Stimulated activated naive CD8-positive, alpha-beta T cell treated with anti-CD3 and anti-CD28 coated beads, Interleukin-15, amount 100 ng/mL, for 72 hours (primary cell): ENCODE data around the gene R3HDM2.

Source experiments
- ATAC-seq: fragments of 150-1000 bp; cut with Tn5 transposase; 2 replicates; pipeline ENCODE4 v1.10.0; 2021; ENCODE audit warnings: mild to moderate bottlenecking, moderate library complexity
- DNase-seq, 2 donors: peaks; one replicate each; pipeline ENCODE4 v3.0.0; 2021 to 2022
- H3K27ac Mint-ChIP-seq, 2 donors: one replicate each; pipeline ENCODE4 v1.8.0; 2022; ENCODE audit warnings: mild to moderate bottlenecking in 2 of 2, mixed read lengths in 2 of 2, moderate library complexity in 2 of 2
- H3K27me3 Mint-ChIP-seq: one replicate; pipeline ENCODE4 v1.8.0; 2022; ENCODE audit warnings: mixed read lengths
- H3K4me1 Mint-ChIP-seq: one replicate; pipeline ENCODE4 v1.8.0; 2022; ENCODE audit warnings: mild to moderate bottlenecking, mixed read lengths
- H3K4me3 Mint-ChIP-seq, 2 donors: one replicate each; pipeline ENCODE4 v1.8.0; 2022; ENCODE audit warnings: mild to moderate bottlenecking in 2 of 2, mixed read lengths in 2 of 2, moderate library complexity in 1 of 2
- H3K9me3 Mint-ChIP-seq, 2 donors: one replicate each; pipeline ENCODE4 v1.8.0; 2022; ENCODE audit warnings: mixed read lengths in 2 of 2

Gene R3HDM2

DNA sequence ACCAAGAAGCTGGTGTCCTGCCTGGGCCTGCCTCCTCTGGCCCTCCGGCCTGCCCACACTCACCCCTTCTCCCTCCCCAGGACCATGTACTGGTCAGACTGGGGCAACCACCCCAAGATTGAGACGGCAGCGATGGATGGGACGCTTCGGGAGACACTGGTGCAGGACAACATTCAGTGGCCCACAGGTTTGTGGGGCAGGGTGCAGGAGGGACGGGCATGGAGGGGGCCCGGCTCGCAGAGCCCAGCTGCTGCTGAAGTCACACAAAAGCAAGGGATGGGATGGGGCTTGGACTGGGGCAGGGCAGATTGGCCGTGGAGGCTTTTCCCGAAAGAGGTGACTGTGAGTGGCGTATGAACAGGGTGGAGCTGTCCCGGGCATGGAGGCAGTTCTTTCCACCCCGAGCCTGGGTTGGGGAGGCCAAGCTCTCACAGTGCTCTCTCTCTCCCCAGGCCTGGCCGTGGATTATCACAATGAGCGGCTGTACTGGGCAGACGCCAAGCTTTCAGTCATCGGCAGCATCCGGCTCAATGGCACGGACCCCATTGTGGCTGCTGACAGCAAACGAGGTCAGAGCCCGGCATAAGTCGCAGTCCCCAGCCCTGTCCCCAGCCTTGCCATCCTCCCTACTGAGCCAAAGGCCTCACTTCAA is 222.1 kb downstream of the R3HDM2 start:
- H3K4me3 Mint-ChIP-seq, result no peak overlapping the region
- no peak overlapping the region for H3K27ac Mint-ChIP-seq
- no peaks in the 10 kb centered on the region for H3K9me3 Mint-ChIP-seq
- ATAC-seq, result no peak
- H3K27me3 Mint-ChIP-seq, result peaks cover 8% of the 10 kb centered on the region
- H3K4me1 Mint-ChIP-seq, result peaks cover 8% of the 10 kb centered on the region
- DNase-seq, result no peak

DNA sequence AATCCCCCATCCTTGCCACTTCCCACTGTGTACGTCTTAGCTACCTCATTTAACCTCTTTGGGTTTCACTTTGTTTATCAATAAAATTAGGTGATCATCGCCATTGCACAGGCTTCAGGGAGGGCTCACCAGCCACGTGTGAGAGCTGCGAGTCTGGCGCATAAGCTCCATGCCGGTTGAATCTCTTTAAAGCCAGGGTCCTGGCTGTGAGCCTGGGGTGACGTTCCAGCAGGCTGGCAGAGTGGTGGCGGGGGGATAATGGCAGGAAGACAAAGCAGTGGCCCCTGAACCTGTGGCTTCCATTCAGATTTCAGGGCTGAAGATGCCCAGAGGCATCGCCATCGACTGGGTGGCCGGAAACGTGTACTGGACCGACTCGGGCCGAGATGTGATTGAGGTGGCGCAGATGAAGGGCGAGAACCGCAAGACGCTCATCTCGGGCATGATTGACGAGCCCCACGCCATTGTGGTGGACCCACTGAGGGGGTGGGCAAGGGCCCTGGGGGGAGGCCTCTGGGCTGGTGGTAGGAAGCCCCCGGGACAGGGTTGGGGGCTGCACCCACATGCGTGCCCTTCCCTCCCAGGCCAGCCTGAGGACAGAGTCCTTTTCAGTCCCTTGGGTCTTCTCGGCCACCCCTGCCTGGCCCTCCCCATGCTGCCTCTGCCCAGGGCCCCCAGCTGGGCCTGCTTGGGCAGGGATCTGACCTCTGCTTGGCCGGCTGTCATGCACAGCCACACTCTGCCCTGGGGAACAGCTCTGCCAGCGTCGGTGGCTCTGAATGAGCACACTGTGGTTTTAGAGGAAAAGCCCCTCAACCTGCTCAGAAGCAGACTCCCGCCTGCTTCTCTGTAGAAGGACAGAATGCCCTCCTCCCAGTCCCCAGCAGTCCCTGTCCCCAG is 222.9 kb downstream of the R3HDM2 start:
- Mint-ChIP-seq H3K27me3 (peaks cover under 1% of the 10 kb centered on the region), H3K27ac (no peak overlapping the region), H3K9me3 (no peaks in the 10 kb centered on the region), H3K4me3 (no peak overlapping the region), H3K4me1 (no peaks in the 10 kb centered on the region)
- peak; percentile 31 for ATAC-seq
- no peak for DNase-seq

DNA sequence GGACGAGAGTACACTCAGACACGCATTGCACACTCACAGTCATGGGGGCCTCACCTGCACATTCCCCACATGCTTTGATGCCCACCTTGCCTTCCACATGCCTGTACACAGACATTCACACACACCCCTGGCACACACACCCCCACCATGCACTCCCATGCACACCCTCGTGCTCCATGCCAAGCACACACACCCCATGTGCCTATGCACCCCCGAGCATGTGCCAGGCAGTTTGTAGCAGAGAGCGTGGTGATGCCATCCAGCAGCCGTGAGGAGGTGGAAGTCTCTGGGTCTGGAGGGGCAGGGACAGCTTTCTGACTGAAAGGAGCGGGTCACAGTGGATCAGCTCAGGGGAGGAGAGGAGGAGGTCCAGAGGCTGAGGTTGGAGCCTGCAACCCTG is 224.9 kb downstream of the R3HDM2 start:
- Mint-ChIP-seq H3K27me3 (no peaks in the 10 kb centered on the region), H3K9me3 (no peaks in the 10 kb centered on the region), H3K4me1 (no peaks in the 10 kb centered on the region), H3K4me3 (no peak overlapping the region), H3K27ac (no peak overlapping the region)
- no peak for ATAC-seq
- DNase-seq, result no peak

DNA sequence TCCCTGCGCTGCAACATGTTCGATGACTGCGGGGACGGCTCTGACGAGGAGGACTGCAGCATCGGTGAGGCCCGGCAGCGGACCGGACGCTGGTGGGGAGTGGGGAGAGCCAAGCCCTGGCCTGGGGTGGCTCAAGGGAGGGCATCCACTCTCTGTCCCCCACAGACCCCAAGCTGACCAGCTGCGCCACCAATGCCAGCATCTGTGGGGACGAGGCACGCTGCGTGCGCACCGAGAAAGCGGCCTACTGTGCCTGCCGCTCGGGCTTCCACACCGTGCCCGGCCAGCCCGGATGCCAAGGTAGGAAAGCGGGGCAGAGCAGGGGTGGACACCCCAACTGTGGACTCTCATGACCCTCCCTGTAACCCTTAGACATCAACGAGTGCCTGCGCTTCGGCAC is 225.7 kb downstream of the R3HDM2 start:
- ATAC-seq, result no peak
- no peak for DNase-seq
- Mint-ChIP-seq H3K27ac (no peak overlapping the region), H3K9me3 (no peaks in the 10 kb centered on the region), H3K4me1 (no peaks in the 10 kb centered on the region), H3K27me3 (no peaks in the 10 kb centered on the region), H3K4me3 (no peak overlapping the region)

DNA sequence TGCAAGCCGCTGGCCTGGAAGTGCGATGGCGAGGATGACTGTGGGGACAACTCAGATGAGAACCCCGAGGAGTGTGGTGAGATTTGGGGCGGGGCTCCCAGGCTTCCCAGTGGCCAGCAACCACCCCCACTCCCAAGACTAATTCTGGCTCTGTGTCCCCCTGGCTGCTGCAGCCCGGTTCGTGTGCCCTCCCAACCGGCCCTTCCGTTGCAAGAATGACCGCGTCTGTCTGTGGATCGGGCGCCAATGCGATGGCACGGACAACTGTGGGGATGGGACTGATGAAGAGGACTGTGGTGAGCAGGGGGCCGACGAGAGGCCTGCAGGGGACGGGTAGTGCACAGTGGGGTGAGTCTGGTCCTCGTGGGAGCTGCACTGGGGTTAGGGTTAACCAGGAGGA is 226.4 kb downstream of the R3HDM2 start:
- no peak for ATAC-seq
- no peak overlapping the region for H3K4me3 Mint-ChIP-seq
- no peaks in the 10 kb centered on the region for H3K9me3 Mint-ChIP-seq
- H3K4me1 Mint-ChIP-seq, result no peaks in the 10 kb centered on the region
- peak overlapping the region in 1 of 2 donors; percentile 91 for H3K27ac Mint-ChIP-seq
- no peaks in the 10 kb centered on the region for H3K27me3 Mint-ChIP-seq
- DNase-seq, result no peak

DNA sequence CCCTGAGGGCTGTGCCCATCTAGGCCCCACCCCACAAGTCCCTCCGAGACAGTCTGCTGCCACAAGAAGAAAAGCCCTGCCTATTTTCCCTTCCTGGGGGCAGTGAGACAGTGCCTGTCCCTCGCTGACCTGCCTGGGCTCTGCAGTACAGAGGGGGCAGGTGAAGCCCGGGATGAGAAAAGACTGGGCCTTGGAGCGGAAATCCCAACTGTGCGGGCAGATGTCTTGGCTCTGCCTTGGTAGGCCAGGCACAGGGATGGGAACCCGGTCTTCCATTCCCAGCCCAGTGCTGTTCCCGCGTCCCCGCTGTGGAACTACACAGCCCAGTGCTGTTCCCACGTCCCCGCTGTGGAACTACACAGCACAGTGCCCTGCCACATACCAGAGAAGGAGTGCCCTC is 227.1 kb downstream of the R3HDM2 start:
- no peak overlapping the region for H3K27ac Mint-ChIP-seq
- no peaks in the 10 kb centered on the region for H3K9me3 Mint-ChIP-seq
- ATAC-seq, result no peak

More for the DNA sequence above, 227.1 kb downstream of the R3HDM2 start:
- no peak overlapping the region for H3K4me3 Mint-ChIP-seq
- no peaks in the 10 kb centered on the region for H3K27me3 Mint-ChIP-seq
- DNase-seq, result no peak
- H3K4me1 Mint-ChIP-seq, result no peaks in the 10 kb centered on the region
